Left lung (tissue), 10 donors: ENCODE results near the gene TBX6. TPM values are rescaled to one million over a fixed set of nuclear protein-coding genes. Genes with fewer than 3 reads are reported as not detected.

Experiments used
- ATAC-seq: fragments of 200-7000 bp; cut with Tn5 transposase; one replicate; pipeline ENCODE4 v1.9.1; 2020; ENCODE audit warnings: moderate library complexity
- DNase-seq, 4 donors: peaks; one replicate each; pipeline ENCODE4 v3.0.0-alpha.2; 2013 to 2020
- H3K27ac ChIP-seq, 2 donors: fragments of 200-600 bp; sonication (generic) in 1 of 2; one replicate each; pipeline versions ENCODE4 v1.5.0 to v1.8.0; 2020 to 2021
- H3K27me3 ChIP-seq, 2 donors: fragments of 200-600 bp; sonication (generic) in 1 of 2; one replicate each; pipeline versions ENCODE4 v1.5.0 to v1.8.0; 2020 to 2021
- H3K36me3 ChIP-seq, 2 donors: fragments of 200-600 bp; sonication (generic) in 1 of 2; one replicate each; pipeline versions ENCODE4 v1.5.0 to v1.8.0; 2020 to 2021
- H3K4me1 ChIP-seq, 2 donors: fragments of 200-600 bp; one replicate each; pipeline ENCODE4 v1.8.0; 2021
- H3K4me3 ChIP-seq, 2 donors: fragments of 200-600 bp; sonication (generic) in 1 of 2; one replicate each; pipeline versions ENCODE4 v1.5.0 to v1.8.0; 2020 to 2021; ENCODE audit warnings: mild to moderate bottlenecking in 1 of 2
- H3K9me3 ChIP-seq, 2 donors: fragments of 200-600 bp; sonication (generic) in 1 of 2; one replicate each; pipeline versions ENCODE4 v1.5.0 to v1.8.0; 2020 to 2021
- intact Hi-C, 2 donors: fragments of 100-400 bp; cut with DNase I; formaldehyde crosslinking; loops; one replicate each; pipeline versions ENCODE4 v1.11.2 to v1.14.2; 2022
- polyA plus RNA-seq, 6 donors: library from polyadenylated mRNA; unstranded; fragments of 120-200 nt; gene quantifications; one replicate each; pipeline ENCODE4 v1.2.1, GENCODE V29; 2013; ENCODE audit not compliant: insufficient read length in 6 of 6
- total RNA-seq, 2 donors: library from RNA; stranded (reverse); fragmentation: NEBNext Ultra II Directional; extraction: Animal tissue kit (Norgen Biotek cat#: 25700); gene quantifications; one replicate each; pipeline ENCODE4 v1.2.1, GENCODE V29; 2021
- TF ChIP-seq, protein P1 (sequence below), 2 donors: fragments of 200-600 bp; sonication (generic) in 1 of 2; IDR thresholded peaks; one replicate each; pipeline versions ENCODE4 v1.5.0 to v1.8.0; 2021; ENCODE audit warnings: antibody characterized with exemption in 2 of 2
- donor health status: DM: no; HTN: yes; CAD: no.
- donor health status: DM: no; HTN: no; CAD: no.

The TBX6 gene
- total and polyA plus RNA-seq, 8 donors: 0.79 to 1.9 (median 1.7) TPM

DNA sequence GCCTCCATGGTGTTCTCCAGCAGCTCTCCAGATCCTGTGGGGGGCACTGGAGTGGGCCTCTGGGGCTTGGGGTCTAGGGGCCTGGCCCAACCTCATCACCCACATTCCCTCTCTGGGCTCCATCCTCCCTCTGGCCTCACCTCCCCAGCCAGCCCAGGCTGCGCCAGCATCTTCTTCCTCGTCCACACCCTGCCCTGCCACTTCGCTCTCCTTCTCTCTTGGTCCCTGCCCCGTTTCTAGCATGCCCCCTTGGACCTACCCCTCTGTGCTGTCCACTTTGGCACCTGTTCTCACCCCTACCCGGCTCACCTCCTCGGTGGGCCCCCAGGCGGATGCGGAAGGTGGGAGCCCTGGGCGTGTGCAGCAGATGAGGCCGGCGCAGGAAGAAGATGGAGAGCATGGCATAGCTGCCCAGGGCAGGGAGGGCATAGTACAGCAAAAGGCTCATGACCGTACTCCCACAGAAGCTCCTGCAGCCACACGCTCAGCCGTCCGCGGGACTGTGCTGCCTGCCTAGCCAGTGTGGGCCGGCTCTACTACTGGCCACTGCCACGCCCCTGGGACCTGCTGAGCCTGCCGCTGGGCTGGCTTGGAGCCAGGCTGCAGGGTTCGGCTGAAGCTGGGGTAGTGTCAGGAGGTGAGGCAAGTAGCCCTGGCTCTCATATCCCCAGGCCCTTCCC, 21.4 kb upstream of the TBX6 start, which contains the start of gene GDPD3:
TSS of gene GDPD3 (minus strand) at position 507 of the 680 bp plus-strand sequence. CDS start at position 448, 59 bp downstream.
- intact Hi-C loops: no loop called here
- Histone ChIP-seq H3K4me3 (no peak within 1 kb of the TSS), H3K27me3 (no peaks in the 10 kb centered on the region), H3K9me3 (no peaks in the 10 kb centered on the region), H3K36me3 (peaks cover 0 to 94% of the 10 kb centered on the region in 2 donors), H3K27ac (peak within 1 kb of the TSS in 1 of 2 donors; percentile 18), H3K4me1 (peaks cover 0 to 19% of the 10 kb centered on the region in 2 donors)
- TF ChIP-seq, protein P1, sequence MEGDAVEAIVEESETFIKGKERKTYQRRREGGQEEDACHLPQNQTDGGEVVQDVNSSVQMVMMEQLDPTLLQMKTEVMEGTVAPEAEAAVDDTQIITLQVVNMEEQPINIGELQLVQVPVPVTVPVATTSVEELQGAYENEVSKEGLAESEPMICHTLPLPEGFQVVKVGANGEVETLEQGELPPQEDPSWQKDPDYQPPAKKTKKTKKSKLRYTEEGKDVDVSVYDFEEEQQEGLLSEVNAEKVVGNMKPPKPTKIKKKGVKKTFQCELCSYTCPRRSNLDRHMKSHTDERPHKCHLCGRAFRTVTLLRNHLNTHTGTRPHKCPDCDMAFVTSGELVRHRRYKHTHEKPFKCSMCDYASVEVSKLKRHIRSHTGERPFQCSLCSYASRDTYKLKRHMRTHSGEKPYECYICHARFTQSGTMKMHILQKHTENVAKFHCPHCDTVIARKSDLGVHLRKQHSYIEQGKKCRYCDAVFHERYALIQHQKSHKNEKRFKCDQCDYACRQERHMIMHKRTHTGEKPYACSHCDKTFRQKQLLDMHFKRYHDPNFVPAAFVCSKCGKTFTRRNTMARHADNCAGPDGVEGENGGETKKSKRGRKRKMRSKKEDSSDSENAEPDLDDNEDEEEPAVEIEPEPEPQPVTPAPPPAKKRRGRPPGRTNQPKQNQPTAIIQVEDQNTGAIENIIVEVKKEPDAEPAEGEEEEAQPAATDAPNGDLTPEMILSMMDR (IDR thresholded peaks at IDR 0.05): no peak
- ATAC-seq: peak; percentile 47
- peak in 1 of 4 donors; percentile 57 for DNase-seq

- TF ChIP-seq, protein P1 (IDR thresholded peaks at IDR 0.05): peak; percentile 42 to 82
- intact Hi-C loops: no loop called here
- peaks cover 0 to 19% of the 10 kb centered on the region in 2 donors for H3K4me1 ChIP-seq
- ATAC-seq: peak; percentile 45
- H3K27ac ChIP-seq: no peak overlapping the region
- H3K9me3 ChIP-seq: no peaks in the 10 kb centered on the region
- DNase-seq: peak in 2 of 4 donors; percentile 52 to 92
- H3K27me3 ChIP-seq: no peaks in the 10 kb centered on the region
- no peak overlapping the region for H3K4me3 ChIP-seq
- H3K36me3 ChIP-seq: peaks cover 0 to 94% of the 10 kb centered on the region in 2 donors
Measured at GRCh38 chr16:30112197-30113030, 20.7 kb upstream of the TBX6 start.

DNA sequence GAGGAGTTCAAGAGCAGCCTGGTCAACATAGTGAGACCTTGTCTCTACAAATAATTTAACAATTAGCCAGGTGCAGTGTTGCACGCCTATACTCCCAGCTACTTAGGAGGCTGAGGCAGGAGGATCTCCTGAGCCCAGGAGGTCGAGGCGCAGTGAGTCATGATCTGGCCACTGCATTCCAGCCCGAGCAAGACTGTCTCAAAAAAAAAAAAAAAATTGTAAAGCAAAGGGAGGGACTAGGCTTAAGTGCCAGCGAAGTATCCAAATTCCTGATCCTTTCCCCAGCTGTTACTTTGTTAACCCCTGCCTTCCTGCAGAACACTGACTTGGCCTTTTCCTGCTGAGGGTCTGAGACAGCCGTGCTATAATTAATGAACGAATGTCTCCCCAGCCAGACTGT, 18.9 kb upstream of the TBX6 start:
- Histone ChIP-seq H3K4me3 (no peak overlapping the region), H3K36me3 (peaks cover 0 to 92% of the 10 kb centered on the region in 2 donors), H3K9me3 (no peaks in the 10 kb centered on the region), H3K27me3 (no peaks in the 10 kb centered on the region), H3K4me1 (peaks cover 0 to 19% of the 10 kb centered on the region in 2 donors), H3K27ac (no peak overlapping the region)
- no peak for ATAC-seq
- intact Hi-C loops: no loop called here
- no peak for DNase-seq
- TF ChIP-seq, protein P1 (IDR thresholded peaks at IDR 0.05): no peak

GRCh38 chr16:30108059-30108850, 16.5 kb upstream of the TBX6 start:
- H3K27ac ChIP-seq: no peak overlapping the region
- TF ChIP-seq, protein P1 (IDR thresholded peaks at IDR 0.05): no peak
- intact Hi-C loops: no loop called here
- no peak for ATAC-seq
- peak in 1 of 4 donors; percentile 51 for DNase-seq
- no peak overlapping the region for H3K4me3 ChIP-seq
- H3K27me3 ChIP-seq: no peaks in the 10 kb centered on the region
- peaks cover 0 to 4% of the 10 kb centered on the region in 2 donors for H3K4me1 ChIP-seq
- peaks cover 0 to 86% of the 10 kb centered on the region in 2 donors for H3K36me3 ChIP-seq
- no peaks in the 10 kb centered on the region for H3K9me3 ChIP-seq
